Astrocyte of the cerebellum (primary cell): ENCODE measurements around the gene NMRAL1.

Experiments
- DNase-seq: peaks from one replicate; pipeline ENCODE4 v3.0.0-alpha.2; 2011; ENCODE audit warnings: low read depth
- H3K4me3 ChIP-seq: 2 replicates; pipeline ENCODE4 v1.5.1; 2011; ENCODE audit warnings: mild to moderate bottlenecking, low read depth, low read length, moderate library complexity
- CTCF ChIP-seq: IDR thresholded peaks from 2 replicates; pipeline ENCODE4 v1.5.1; 2012; ENCODE audit warnings: low read length, low read depth, moderate library complexity, mild to moderate bottlenecking; ENCODE audit errors: missing control alignments
- in situ Hi-C: cut with HindIII; loops from 2 replicates; pipeline ENCODE4 v1.10.0; 2017; ENCODE audit warnings: low sequenced_read_pairs

The NMRAL1 gene

DNA sequence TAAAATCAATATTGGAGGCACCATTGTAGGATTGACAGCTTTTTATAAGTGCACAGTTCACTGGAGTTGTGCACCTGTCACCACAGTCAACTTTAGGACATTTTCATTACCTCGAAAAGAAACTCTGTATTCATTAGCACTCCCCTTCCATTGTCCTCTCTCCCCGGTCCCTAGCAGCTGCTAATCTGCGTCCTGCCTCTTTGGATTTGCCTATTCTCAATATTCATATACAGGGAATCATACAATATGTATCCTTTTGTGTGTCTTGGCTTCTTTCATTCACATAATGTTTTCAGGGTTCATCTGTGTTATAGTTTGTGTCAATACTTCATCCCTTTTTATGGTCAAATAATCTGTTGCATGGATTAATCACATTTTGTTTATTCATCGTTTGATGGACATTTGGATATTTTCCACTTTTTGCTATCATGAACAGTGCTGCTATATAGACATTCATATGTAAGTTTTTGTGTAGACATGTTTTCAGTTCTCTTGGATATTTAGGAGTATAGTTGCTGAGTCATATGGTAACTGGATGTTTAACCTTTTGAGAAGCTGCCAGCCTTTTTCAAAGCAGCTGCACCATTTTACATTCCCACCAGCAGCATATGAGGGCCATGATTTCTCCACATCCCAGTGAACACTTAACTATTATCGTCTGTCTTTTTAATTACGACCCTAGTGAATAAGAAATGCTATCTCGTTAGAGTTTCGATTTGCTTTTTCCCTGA is 38.9 kb downstream of the NMRAL1 start:
- H3K4me3 ChIP-seq = no peak overlapping the region
- no peak for DNase-seq
- TF ChIP-seq CTCF = no peak
- in situ Hi-C loops = no loop called here

DNA sequence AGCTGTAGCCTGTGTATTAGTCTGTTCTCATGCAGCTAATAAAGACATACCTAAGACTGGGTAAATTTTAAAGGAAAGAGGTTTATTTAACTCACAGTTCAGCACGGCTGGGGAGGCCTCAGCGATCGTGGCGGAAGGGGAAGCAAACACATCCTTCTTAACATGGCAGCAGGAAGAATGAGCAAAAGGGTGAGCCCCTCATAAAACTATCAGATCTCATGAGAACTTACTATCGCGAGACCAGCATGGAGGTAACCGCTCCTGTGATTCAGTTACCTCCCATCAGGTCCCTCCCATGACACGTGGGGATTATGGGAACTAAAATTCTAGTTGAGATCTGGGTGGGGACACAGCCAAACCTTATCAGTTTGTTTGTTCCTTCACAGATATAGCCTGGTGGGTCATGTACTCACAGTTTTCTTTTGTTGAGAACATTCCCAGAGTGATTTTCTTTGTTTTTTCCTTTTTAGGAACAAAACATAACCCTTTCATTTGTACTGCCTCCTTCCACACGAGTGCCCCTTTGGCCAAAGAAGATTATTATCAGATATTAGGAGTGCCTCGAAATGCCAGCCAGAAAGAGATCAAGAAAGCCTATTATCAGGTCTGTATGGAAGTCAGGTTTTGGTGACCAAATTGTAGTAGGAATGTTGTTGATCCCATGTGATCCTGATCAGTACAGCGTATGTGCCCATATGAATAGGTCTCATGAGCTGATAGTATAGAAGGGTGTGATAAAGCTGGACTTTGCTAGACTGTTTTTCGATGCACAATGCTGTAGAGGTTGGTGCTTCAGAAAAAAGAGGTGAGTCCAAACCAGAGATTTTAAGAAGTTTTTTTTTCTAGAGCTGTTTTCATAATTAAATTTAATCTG is 40.3 kb downstream of the NMRAL1 start:
- no peak overlapping the region for H3K4me3 ChIP-seq
- in situ Hi-C loops = no loop called here
- DNase-seq = no peak
- TF ChIP-seq CTCF = no peak

- TF ChIP-seq CTCF = no peak
- in situ Hi-C loops = no loop called here
- H3K4me3 ChIP-seq = no peak overlapping the region
- no peak for DNase-seq
These were observed 41.2 kb downstream of the NMRAL1 start for GRCh38 chr16:4433228-4433627.

DNA sequence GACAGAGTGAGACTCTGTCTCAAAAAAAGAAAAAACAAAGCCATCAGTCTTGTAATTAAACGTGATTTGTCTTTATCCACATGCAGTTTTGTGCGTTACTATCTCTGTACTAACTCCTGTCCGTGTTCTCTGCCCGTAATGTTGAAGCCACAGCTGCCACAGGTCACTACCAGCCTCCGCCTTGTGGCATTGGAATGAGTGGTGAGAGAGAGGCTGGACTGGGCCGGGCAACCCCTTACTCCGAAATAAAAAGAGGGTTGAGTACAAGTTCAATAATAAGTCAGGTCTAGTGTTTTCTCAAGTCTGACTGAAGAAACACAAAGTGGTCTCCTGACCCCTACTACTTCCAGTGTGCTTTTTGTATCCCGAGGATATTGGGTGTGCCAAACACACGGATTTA is 43.4 kb downstream of the NMRAL1 start:
- in situ Hi-C loops = no loop called here
- no peak for TF ChIP-seq CTCF
- no peak for DNase-seq
- H3K4me3 ChIP-seq = no peak overlapping the region

DNA sequence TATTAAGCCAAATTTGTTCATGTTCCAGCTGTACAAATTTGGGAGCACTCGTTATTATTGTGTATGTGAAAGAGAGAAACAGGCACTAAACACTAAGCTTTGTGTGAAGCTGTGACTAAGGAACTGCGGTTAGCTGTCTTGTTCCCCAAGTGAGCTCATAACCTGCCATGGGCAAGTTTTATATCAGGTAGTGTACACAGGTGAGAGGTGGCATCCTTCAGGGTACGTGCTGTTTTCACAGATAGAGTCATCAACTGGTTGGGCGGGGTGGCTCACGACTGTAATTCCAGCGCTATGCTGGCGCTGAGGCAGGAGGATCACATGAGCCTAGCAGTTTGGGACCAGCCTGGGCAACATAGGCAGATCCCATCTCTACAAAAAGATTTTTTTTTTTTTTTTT is 45.9 kb downstream of the NMRAL1 start:
- no peak for DNase-seq
- no peak overlapping the region for H3K4me3 ChIP-seq
- no peak for TF ChIP-seq CTCF
- in situ Hi-C loops = no loop called here

GRCh38 chr16:4426722-4427372 is 47.6 kb downstream of the NMRAL1 start:
- H3K4me3 ChIP-seq = peak overlapping the region; percentile 97
- TF ChIP-seq CTCF = no peak
- no peak for DNase-seq
- in situ Hi-C loops = no loop called here
